Fibroblast of lung (primary cell): Measurements from ENCODE around the gene GSG1L. TPM values are rescaled to one million over a fixed set of nuclear protein-coding genes. Genes with fewer than 3 reads are reported as not detected.

ENCODE experiments used
- DNase-seq, 2 donors: peaks; one replicate each; pipeline versions ENCODE4 v3.0.0 to v3.0.0-alpha.2; 2010; ENCODE audit warnings: low read depth in 2 of 2
- H2AFZ ChIP-seq: 2 replicates; pipeline ENCODE4 v1.5.1; 2012; ENCODE audit warnings: low read length, control low read depth, inconsistent platforms
- H3K27ac ChIP-seq: 2 replicates; pipeline ENCODE4 v1.5.1; 2011; ENCODE audit warnings: low read length, control low read depth; ENCODE audit not compliant: insufficient read depth
- H3K27me3 ChIP-seq: 2 replicates; pipeline ENCODE4 v1.5.1; 2011; ENCODE audit warnings: mild to moderate bottlenecking, low read length; ENCODE audit not compliant: control insufficient read depth, insufficient read depth
- H3K36me3 ChIP-seq: 2 replicates; pipeline ENCODE4 v1.5.1; 2011; ENCODE audit warnings: low read length; ENCODE audit not compliant: control insufficient read depth, insufficient read depth
- H3K4me1 ChIP-seq: 2 replicates; pipeline ENCODE4 v1.5.1; 2011; ENCODE audit warnings: low read length; ENCODE audit not compliant: control insufficient read depth, insufficient read depth; ENCODE audit errors: extremely low read depth
- H3K4me2 ChIP-seq: 2 replicates; pipeline ENCODE4 v1.5.1; 2011; ENCODE audit warnings: low read length, control low read depth; ENCODE audit not compliant: insufficient read depth; ENCODE audit errors: extremely low read depth
- H3K4me3 ChIP-seq, 4 experiments: fragments of 200-600 bp in 1 of 4; sonication (generic) in 1 of 4; replicated peaks in 1 of 4; 2 replicates each; pipeline ENCODE4 v1.5.1; 2011 to 2016; ENCODE audit warnings: low read length in 4 of 4, low read depth in 3 of 4, mild to moderate bottlenecking in 3 of 4, control low read depth in 2 of 4, inconsistent platforms in 1 of 4, mixed read lengths in 1 of 4; ENCODE audit not compliant: insufficient read depth in 1 of 4; ENCODE audit errors: control extremely low read depth in 1 of 4
- H3K79me2 ChIP-seq: 2 replicates; pipeline ENCODE4 v1.5.1; 2012; ENCODE audit warnings: mild to moderate bottlenecking, low read length, inconsistent platforms; ENCODE audit not compliant: control insufficient read depth, insufficient read depth
- H3K9ac ChIP-seq: 2 replicates; pipeline ENCODE4 v1.5.1; 2011; ENCODE audit warnings: mild to moderate bottlenecking, low read length, control low read depth; ENCODE audit not compliant: insufficient read depth
- H3K9me3 ChIP-seq: 2 replicates; pipeline ENCODE4 v1.5.1; 2012; ENCODE audit warnings: low read depth, low read length; ENCODE audit not compliant: control insufficient read depth, insufficient read depth
- H4K20me1 ChIP-seq: 2 replicates; pipeline ENCODE4 v1.5.1; 2011; ENCODE audit warnings: low read length; ENCODE audit not compliant: control insufficient read depth, insufficient read depth; ENCODE audit errors: extremely low read depth
- CTCF ChIP-seq, 2 donors: IDR thresholded peaks in 1 of 2; conservative IDR thresholded peaks in 1 of 2; 1 replicate in 1 of 2; 2 replicates in 1 of 2; pipeline ENCODE4 v1.5.1; 2011 to 2012; ENCODE audit warnings: low read length in 2 of 2, control low read depth in 1 of 2, inconsistent platforms in 1 of 2, low read depth in 1 of 2, mild to moderate bottlenecking in 1 of 2
- EZH2 ChIP-seq: IDR thresholded peaks from 2 replicates; pipeline ENCODE4 v1.5.1; 2012; ENCODE audit warnings: low read length, control low read depth, mild to moderate bottlenecking; ENCODE audit errors: missing control alignments
- polyA plus RNA-seq, 2 donors: library from polyadenylated mRNA; depleted of rRNA in 1 of 2; stranded (reverse) in 1 of 2; unstranded in 1 of 2; fragments of >200 nt; gene quantifications; 2 replicates each; pipeline ENCODE4 v1.2.1, GENCODE V29; 2011 to 2012; ENCODE audit warnings: missing spikeins in 1 of 2
- total RNA-seq: library from RNA; depleted of rRNA; stranded (reverse); fragments of >200 nt; gene quantifications from 2 replicates; pipeline ENCODE4 v1.2.1, GENCODE V29; 2014

GSG1L gene
- total and polyA plus RNA-seq, 2 donors (not counting 1 experiment from before 2014, with no cell fraction given) = not detected

- Histone ChIP-seq H3K4me1 (no peaks in the 10 kb centered on the region), H3K9ac (no peak overlapping the region), H3K36me3 (no peaks in the 10 kb centered on the region), H3K4me2 (no peak overlapping the region), H2AFZ (no peak overlapping the region), H3K27ac (no peak overlapping the region), H3K4me3 (no peak overlapping the region), H3K79me2 (no peaks in the 10 kb centered on the region), H3K27me3 (no peaks in the 10 kb centered on the region), H3K9me3 (no peaks in the 10 kb centered on the region), H4K20me1 (no peaks in the 10 kb centered on the region)
- no peak for DNase-seq
- TF ChIP-seq EZH2 = no peak
- no peak for TF ChIP-seq CTCF (conservative IDR thresholded peaks at IDR 0.05 in 1 of 2, IDR thresholded peaks at IDR 0.05 in 1 of 2; ENCODE audit: low read depth in 1 of 2, low read length in 2 of 2)
Measured at GRCh38 chr16:27961296-27961620, 102.3 kb downstream of the GSG1L start.

GRCh38 chr16:27960619-27961295 lies 102.8 kb downstream of the GSG1L start:
- no peak overlapping the region for H3K9ac ChIP-seq
- no peak overlapping the region for H3K4me3 ChIP-seq
- no peaks in the 10 kb centered on the region for H3K9me3 ChIP-seq
- H2AFZ ChIP-seq = no peak overlapping the region
- H3K4me1 ChIP-seq = no peaks in the 10 kb centered on the region
- H3K27me3 ChIP-seq = no peaks in the 10 kb centered on the region
- TF ChIP-seq EZH2 (no peak), CTCF (conservative IDR thresholded peaks at IDR 0.05 in 1 of 2, IDR thresholded peaks at IDR 0.05 in 1 of 2; ENCODE audit: low read depth in 1 of 2, low read length in 2 of 2) (no peak)
- no peaks in the 10 kb centered on the region for H4K20me1 ChIP-seq
- H3K79me2 ChIP-seq = no peaks in the 10 kb centered on the region
- no peak overlapping the region for H3K27ac ChIP-seq
- DNase-seq = no peak
- no peaks in the 10 kb centered on the region for H3K36me3 ChIP-seq
- H3K4me2 ChIP-seq = no peak overlapping the region

- H4K20me1 ChIP-seq = no peaks in the 10 kb centered on the region
- no peaks in the 10 kb centered on the region for H3K36me3 ChIP-seq
- H3K79me2 ChIP-seq = no peaks in the 10 kb centered on the region
- TF ChIP-seq EZH2 = no peak
- TF ChIP-seq CTCF (conservative IDR thresholded peaks at IDR 0.05 in 1 of 2, IDR thresholded peaks at IDR 0.05 in 1 of 2; ENCODE audit: low read depth in 1 of 2, low read length in 2 of 2) = no peak
- DNase-seq = no peak
- no peaks in the 10 kb centered on the region for H3K27me3 ChIP-seq
- H3K9ac ChIP-seq = no peak overlapping the region
- H3K27ac ChIP-seq = no peak overlapping the region
- H3K4me3 ChIP-seq = no peak overlapping the region
- no peaks in the 10 kb centered on the region for H3K4me1 ChIP-seq
- no peaks in the 10 kb centered on the region for H3K9me3 ChIP-seq
- no peak overlapping the region for H2AFZ ChIP-seq
- no peak overlapping the region for H3K4me2 ChIP-seq
Measured at GRCh38 chr16:27959914-27960313, 103.6 kb downstream of the GSG1L start.
